ENCODE data around the gene CADM2.

CADM2 gene

DNA sequence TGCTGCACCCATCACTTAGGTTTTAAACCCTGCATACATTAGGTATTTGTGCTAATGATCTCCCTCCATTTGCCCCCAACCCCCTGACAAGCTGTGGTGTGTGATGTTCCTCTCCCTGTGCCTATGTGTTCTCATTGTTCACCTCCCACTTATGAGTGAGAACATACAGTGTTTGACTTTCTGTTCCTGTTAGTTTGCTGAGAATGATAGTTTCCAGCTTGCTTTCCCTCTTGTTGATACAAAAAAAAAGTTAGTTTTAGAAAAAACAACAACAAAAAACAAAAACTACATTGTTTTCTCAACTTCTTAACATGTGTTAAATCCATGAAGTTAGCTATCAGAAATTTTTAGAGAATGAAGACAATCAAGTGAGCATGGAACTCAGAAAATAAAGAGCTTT lies 1079.1 kb downstream of the CADM2 start:
- Histone ChIP-seq H3K36me3 (ENCODE audit: control insufficient read depth in 5 of 5, insufficient read depth in 5 of 5, low read length in 5 of 5) (no peaks in the 10 kb centered on the region), H3K4me3 (ENCODE audit: low read depth in 1 of 5, low read length in 5 of 5) (no peak overlapping the region), H3K27me3 (ENCODE audit: control insufficient read depth in 5 of 5, insufficient read depth in 4 of 5, low read length in 5 of 5) (no peaks in the 10 kb centered on the region), H3K9ac (ENCODE audit: low read length in 5 of 5) (no peak overlapping the region), H3K4me1 (ENCODE audit: control insufficient read depth in 5 of 5, insufficient read depth in 5 of 5, low read length in 5 of 5) (no peaks in the 10 kb centered on the region), H3K27ac (ENCODE audit: low read depth, low read length) (no peak overlapping the region), H3K9me3 (ENCODE audit: control insufficient read depth in 5 of 5, low read length in 5 of 5) (no peaks in the 10 kb centered on the region)

DNA sequence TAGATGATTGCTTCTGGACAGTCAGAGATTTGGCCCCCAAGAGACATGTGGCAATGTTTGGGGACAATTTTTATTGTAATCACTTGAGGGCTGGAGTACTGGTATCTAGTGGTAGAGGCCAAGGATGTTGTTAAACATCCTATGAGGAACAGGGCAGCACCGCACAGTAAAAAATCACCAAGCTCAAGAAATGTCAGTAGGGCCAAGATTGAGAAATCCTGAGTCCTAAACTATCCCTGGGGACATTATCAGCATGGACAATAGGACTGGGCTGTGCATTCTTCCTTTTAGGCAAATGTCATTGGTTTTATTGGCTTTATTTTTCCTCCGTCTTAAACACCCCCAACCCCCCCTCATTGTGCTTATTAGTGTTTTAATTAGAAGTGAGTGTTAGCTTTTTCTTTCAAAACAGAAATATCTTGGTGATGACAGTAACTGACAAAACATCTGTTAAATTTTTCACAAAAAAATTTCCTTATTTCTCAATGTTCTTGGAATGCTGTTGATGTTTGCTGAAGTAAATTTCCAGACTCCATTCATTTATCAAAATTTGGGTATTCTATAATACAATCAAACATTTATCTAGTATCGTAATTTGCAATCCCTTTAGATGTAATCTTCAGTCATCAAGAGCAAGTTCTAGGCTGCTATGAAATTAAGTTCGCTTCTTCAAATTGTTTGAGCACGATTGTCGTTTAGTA lies 1087.8 kb downstream of the CADM2 start:
- Histone ChIP-seq H3K36me3 (ENCODE audit: control insufficient read depth in 5 of 5, insufficient read depth in 5 of 5, low read length in 5 of 5) (no peaks in the 10 kb centered on the region), H3K27ac (ENCODE audit: low read depth, low read length) (peak overlapping the region; percentile 39), H3K9ac (ENCODE audit: low read length in 5 of 5) (no peak overlapping the region), H3K9me3 (ENCODE audit: control insufficient read depth in 5 of 5, low read length in 5 of 5) (peaks cover 0 to 5% (median 2%) of the 10 kb centered on the region in 5 donors), H3K4me3 (ENCODE audit: low read depth in 1 of 5, low read length in 5 of 5) (no peak overlapping the region), H3K27me3 (ENCODE audit: control insufficient read depth in 5 of 5, insufficient read depth in 4 of 5, low read length in 5 of 5) (no peaks in the 10 kb centered on the region), H3K4me1 (ENCODE audit: control insufficient read depth in 5 of 5, insufficient read depth in 5 of 5, low read length in 5 of 5) (peaks cover 0 to 15% (median 0%) of the 10 kb centered on the region in 5 donors)

DNA sequence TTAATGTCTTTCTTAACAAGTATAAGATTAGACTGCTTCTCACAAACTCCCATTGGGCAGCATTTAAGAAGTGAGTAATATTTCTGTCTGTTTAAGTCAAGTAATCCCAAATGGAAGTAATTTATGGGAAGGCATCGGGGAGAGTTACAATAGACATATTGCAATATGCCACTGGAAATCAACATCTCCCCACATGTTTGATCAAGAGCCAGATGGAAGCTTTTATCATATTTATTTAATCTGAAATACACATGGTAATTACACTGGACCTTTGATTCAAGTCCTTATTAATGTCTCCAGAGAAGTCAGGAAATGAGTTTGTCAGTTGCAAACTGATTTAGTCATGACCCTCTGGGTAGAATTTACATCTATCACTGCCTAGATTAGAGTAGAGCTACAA lies 1088.4 kb downstream of the CADM2 start:
- Histone ChIP-seq H3K9ac (ENCODE audit: low read length in 5 of 5) (no peak overlapping the region), H3K36me3 (ENCODE audit: control insufficient read depth in 5 of 5, insufficient read depth in 5 of 5, low read length in 5 of 5) (no peaks in the 10 kb centered on the region), H3K9me3 (ENCODE audit: control insufficient read depth in 5 of 5, low read length in 5 of 5) (peaks cover 0 to 5% (median 2%) of the 10 kb centered on the region in 5 donors), H3K4me1 (ENCODE audit: control insufficient read depth in 5 of 5, insufficient read depth in 5 of 5, low read length in 5 of 5) (peaks cover 0 to 15% (median 0%) of the 10 kb centered on the region in 5 donors), H3K4me3 (ENCODE audit: low read depth in 1 of 5, low read length in 5 of 5) (no peak overlapping the region), H3K27ac (ENCODE audit: low read depth, low read length) (peak overlapping the region; percentile 39), H3K27me3 (ENCODE audit: control insufficient read depth in 5 of 5, insufficient read depth in 4 of 5, low read length in 5 of 5) (no peaks in the 10 kb centered on the region)

DNA sequence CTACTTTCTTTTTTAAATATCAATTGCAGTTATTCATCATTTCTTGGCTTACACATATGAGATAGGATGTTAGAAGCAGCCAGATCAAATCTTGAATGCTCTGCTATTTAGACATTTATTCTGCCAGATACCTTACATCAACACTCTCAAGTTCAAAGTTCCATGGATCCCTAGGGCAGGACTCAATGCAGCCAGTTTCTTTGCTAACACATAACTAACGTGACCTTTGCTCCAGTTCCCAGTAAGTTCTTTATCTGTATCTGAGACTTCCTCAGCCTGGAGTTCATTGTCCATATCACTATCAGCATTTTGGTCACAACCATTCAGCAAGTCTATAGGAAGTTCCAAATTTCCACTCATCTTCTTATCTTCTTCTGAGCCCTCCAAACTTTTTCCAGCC lies 1092.3 kb downstream of the CADM2 start:
- Histone ChIP-seq H3K27ac (ENCODE audit: low read depth, low read length) (no peak overlapping the region), H3K4me1 (ENCODE audit: control insufficient read depth in 5 of 5, insufficient read depth in 5 of 5, low read length in 5 of 5) (peaks cover 0 to 14% (median 0%) of the 10 kb centered on the region in 5 donors)

DNA sequence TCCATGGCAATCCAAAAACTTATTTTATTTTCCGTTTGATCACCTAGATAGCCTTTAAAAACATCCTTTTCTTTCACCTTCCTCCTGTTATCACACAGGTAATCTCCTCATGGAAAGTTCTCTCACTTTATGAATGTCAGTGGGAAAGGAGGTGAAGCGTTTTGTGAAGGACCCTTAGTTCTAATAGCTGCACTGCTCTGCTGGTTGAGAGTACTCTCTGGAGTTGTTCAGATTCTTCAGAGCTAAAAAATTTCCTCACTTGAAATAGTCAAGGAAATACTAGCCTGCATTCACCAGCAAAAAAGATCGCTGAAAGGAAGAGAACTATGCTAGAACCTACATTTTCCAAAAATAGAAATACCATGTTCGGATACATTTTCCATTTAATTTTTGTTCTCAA lies 1097.2 kb downstream of the CADM2 start:
- Histone ChIP-seq H3K27ac (ENCODE audit: low read depth, low read length) (no peak overlapping the region), H3K4me1 (ENCODE audit: control insufficient read depth in 5 of 5, insufficient read depth in 5 of 5, low read length in 5 of 5) (no peaks in the 10 kb centered on the region), H3K9ac (ENCODE audit: low read length in 5 of 5) (no peak overlapping the region), H3K9me3 (ENCODE audit: control insufficient read depth in 5 of 5, low read length in 5 of 5) (no peaks in the 10 kb centered on the region), H3K4me3 (ENCODE audit: low read depth in 1 of 5, low read length in 5 of 5) (no peak overlapping the region), H3K36me3 (ENCODE audit: control insufficient read depth in 5 of 5, insufficient read depth in 5 of 5, low read length in 5 of 5) (no peaks in the 10 kb centered on the region), H3K27me3 (ENCODE audit: control insufficient read depth in 5 of 5, insufficient read depth in 4 of 5, low read length in 5 of 5) (no peaks in the 10 kb centered on the region)

More for the DNA sequence above, 1092.3 kb downstream of the CADM2 start:
- H3K27me3 ChIP-seq (ENCODE audit: control insufficient read depth in 5 of 5, insufficient read depth in 4 of 5, low read length in 5 of 5), result no peaks in the 10 kb centered on the region
- peaks cover 0 to 5% (median 2%) of the 10 kb centered on the region in 5 donors for H3K9me3 ChIP-seq (ENCODE audit: control insufficient read depth in 5 of 5, low read length in 5 of 5)
- no peaks in the 10 kb centered on the region for H3K36me3 ChIP-seq (ENCODE audit: control insufficient read depth in 5 of 5, insufficient read depth in 5 of 5, low read length in 5 of 5)
- H3K4me3 ChIP-seq (ENCODE audit: low read depth in 1 of 5, low read length in 5 of 5), result no peak overlapping the region
- no peak overlapping the region for H3K9ac ChIP-seq (ENCODE audit: low read length in 5 of 5)

DNA sequence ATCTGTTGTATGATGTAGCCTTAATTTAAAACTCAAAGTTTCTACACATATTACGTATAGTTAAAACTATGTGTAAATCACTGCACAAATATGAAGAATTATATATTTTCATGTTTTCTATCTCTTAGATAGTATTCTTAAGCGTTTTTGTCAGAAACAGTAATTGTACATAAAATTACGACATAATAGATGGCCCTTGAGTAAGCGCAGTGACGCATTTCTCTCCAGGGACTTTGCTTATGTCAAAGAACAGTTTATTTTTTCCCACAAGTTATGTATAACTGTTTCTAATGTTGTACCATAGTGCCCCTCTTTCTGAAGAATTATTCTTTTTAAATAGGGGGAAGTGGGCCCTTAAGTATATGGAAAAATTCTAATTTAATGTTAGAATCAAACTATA lies 1098.2 kb downstream of the CADM2 start:
- Histone ChIP-seq H3K27me3 (ENCODE audit: control insufficient read depth in 5 of 5, insufficient read depth in 4 of 5, low read length in 5 of 5) (no peaks in the 10 kb centered on the region), H3K9me3 (ENCODE audit: control insufficient read depth in 5 of 5, low read length in 5 of 5) (no peaks in the 10 kb centered on the region), H3K27ac (ENCODE audit: low read depth, low read length) (no peak overlapping the region), H3K36me3 (ENCODE audit: control insufficient read depth in 5 of 5, insufficient read depth in 5 of 5, low read length in 5 of 5) (no peaks in the 10 kb centered on the region), H3K9ac (ENCODE audit: low read length in 5 of 5) (no peak overlapping the region), H3K4me3 (ENCODE audit: low read depth in 1 of 5, low read length in 5 of 5) (no peak overlapping the region), H3K4me1 (ENCODE audit: control insufficient read depth in 5 of 5, insufficient read depth in 5 of 5, low read length in 5 of 5) (no peaks in the 10 kb centered on the region)

DNA sequence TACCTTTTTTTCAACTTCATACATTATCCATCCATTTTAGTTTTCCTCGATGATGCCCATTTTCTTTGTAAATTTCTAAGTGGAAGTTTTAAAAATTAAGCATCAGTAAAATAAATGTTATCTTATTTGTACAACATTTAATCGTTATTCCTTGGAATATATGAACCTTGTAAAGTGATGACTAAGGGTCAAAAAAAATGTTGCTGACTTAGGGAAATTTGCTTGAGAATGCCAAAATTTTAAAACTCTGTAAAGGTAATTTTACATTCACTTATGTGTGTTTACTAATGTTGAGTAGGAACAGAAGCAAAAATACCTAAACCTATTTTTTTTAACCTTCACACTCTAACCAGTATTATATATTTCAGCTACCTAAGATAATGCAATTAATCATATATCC lies 1115.0 kb downstream of the CADM2 start:
- H3K9ac ChIP-seq (ENCODE audit: low read length in 5 of 5), result no peak overlapping the region
- H3K9me3 ChIP-seq (ENCODE audit: control insufficient read depth in 5 of 5, low read length in 5 of 5), result no peaks in the 10 kb centered on the region
- no peaks in the 10 kb centered on the region for H3K4me1 ChIP-seq (ENCODE audit: control insufficient read depth in 5 of 5, insufficient read depth in 5 of 5, low read length in 5 of 5)
- H3K27me3 ChIP-seq (ENCODE audit: control insufficient read depth in 5 of 5, insufficient read depth in 4 of 5, low read length in 5 of 5), result no peaks in the 10 kb centered on the region
- no peak overlapping the region for H3K27ac ChIP-seq (ENCODE audit: low read depth, low read length)
- no peak overlapping the region for H3K4me3 ChIP-seq (ENCODE audit: low read depth in 1 of 5, low read length in 5 of 5)
- no peaks in the 10 kb centered on the region for H3K36me3 ChIP-seq (ENCODE audit: control insufficient read depth in 5 of 5, insufficient read depth in 5 of 5, low read length in 5 of 5)

DNA sequence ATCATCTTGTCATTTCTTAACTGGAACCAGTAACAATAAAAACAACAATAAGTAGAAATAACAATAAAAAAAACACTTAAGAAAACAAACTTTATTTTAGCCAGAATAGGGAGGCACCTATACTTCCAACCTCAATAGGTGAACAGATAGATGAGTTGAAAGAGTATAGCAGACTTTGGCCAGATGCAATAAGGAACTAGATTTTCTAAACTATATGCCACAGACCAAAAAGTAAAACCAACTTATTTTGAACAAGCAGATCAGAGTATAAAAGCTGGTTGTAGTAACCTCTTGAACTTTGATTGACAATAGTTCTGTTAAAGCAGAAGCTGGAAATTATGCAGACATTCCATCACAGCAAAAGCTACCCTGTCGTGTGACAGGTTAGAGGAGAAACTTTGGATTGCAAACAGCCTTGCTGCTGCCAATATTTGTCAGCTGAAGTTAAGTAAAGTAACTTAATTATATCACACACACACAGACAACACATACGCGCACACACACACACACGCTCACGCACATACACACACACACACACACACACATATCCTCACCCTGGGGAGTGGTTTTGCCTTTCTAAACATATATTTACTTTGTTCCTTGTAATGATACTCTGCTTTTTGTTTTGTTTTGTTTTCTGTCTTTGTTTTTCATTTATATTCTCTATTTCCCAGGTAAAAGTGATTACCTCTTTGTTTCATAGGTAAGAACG lies 1128.5 kb downstream of the CADM2 start:
- Histone ChIP-seq H3K9ac (ENCODE audit: low read length in 5 of 5) (no peak overlapping the region), H3K4me1 (ENCODE audit: control insufficient read depth in 5 of 5, insufficient read depth in 5 of 5, low read length in 5 of 5) (no peaks in the 10 kb centered on the region), H3K36me3 (ENCODE audit: control insufficient read depth in 5 of 5, insufficient read depth in 5 of 5, low read length in 5 of 5) (no peaks in the 10 kb centered on the region), H3K27ac (ENCODE audit: low read depth, low read length) (no peak overlapping the region), H3K9me3 (ENCODE audit: control insufficient read depth in 5 of 5, low read length in 5 of 5) (no peaks in the 10 kb centered on the region), H3K4me3 (ENCODE audit: low read depth in 1 of 5, low read length in 5 of 5) (no peak overlapping the region), H3K27me3 (ENCODE audit: control insufficient read depth in 5 of 5, insufficient read depth in 4 of 5, low read length in 5 of 5) (no peaks in the 10 kb centered on the region)

DNA sequence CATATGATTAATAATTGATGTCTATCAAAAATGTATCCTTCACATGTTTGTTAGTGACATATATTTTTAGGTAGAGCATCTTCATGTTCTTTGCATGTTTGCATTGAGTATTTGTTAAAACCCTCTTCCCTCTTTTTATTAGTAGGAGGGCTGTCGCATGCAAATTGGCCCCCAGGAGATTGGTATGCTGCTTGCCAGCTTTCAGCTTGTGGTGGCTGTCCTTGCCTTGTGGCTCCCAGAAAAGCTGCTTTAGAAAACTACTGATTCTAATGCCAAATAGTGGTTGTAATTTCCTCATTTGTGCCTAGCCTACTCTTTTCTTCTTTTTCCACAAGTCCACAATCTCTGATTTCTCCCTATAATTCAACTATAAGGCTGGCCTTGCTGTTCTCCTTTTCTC lies 1145.4 kb downstream of the CADM2 start:
- H3K4me1 ChIP-seq (ENCODE audit: control insufficient read depth in 5 of 5, insufficient read depth in 5 of 5, low read length in 5 of 5), result no peaks in the 10 kb centered on the region

DNA sequence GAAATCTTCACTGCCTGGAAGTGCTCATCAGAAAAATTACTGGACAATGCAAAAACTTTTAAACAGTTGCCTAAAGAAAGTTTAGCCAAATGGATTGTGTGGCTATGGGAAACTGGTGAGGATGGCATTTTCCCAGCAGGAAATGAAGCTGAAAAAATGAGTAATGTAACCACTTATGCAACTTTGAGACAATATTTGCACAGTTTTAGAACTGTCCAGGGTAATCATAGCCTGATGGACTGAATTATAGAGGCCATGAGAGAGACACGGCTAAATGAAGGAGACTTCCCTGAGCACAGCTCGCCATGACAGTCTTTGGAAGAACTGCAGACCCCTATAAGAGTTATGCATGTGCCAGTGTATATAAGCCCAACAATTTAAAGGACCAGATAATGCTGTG lies 1150.6 kb downstream of the CADM2 start:
- Histone ChIP-seq H3K27ac (ENCODE audit: low read depth, low read length) (no peak overlapping the region), H3K9ac (ENCODE audit: low read length in 5 of 5) (no peak overlapping the region), H3K27me3 (ENCODE audit: control insufficient read depth in 5 of 5, insufficient read depth in 4 of 5, low read length in 5 of 5) (no peaks in the 10 kb centered on the region), H3K36me3 (ENCODE audit: control insufficient read depth in 5 of 5, insufficient read depth in 5 of 5, low read length in 5 of 5) (no peaks in the 10 kb centered on the region), H3K9me3 (ENCODE audit: control insufficient read depth in 5 of 5, low read length in 5 of 5) (peaks cover 0 to 6% (median 0%) of the 10 kb centered on the region in 5 donors), H3K4me1 (ENCODE audit: control insufficient read depth in 5 of 5, insufficient read depth in 5 of 5, low read length in 5 of 5) (no peaks in the 10 kb centered on the region), H3K4me3 (ENCODE audit: low read depth in 1 of 5, low read length in 5 of 5) (no peak overlapping the region)

More for the DNA sequence above, 1145.4 kb downstream of the CADM2 start:
- Histone ChIP-seq H3K9ac (ENCODE audit: low read length in 5 of 5) (no peak overlapping the region), H3K27me3 (ENCODE audit: control insufficient read depth in 5 of 5, insufficient read depth in 4 of 5, low read length in 5 of 5) (no peaks in the 10 kb centered on the region), H3K36me3 (ENCODE audit: control insufficient read depth in 5 of 5, insufficient read depth in 5 of 5, low read length in 5 of 5) (no peaks in the 10 kb centered on the region), H3K27ac (ENCODE audit: low read depth, low read length) (no peak overlapping the region), H3K4me3 (ENCODE audit: low read depth in 1 of 5, low read length in 5 of 5) (no peak overlapping the region), H3K9me3 (ENCODE audit: control insufficient read depth in 5 of 5, low read length in 5 of 5) (peaks cover 0 to 7% (median 5%) of the 10 kb centered on the region in 5 donors)

All from subcutaneous abdominal adipose tissue (tissue), 5 donors.